A549 (cell line): ENCODE data around the gene HIVEP3. TPM values are rescaled to one million over a fixed set of nuclear protein-coding genes. Genes with fewer than 3 reads are reported as not detected.

ENCODE experiments used
- ATAC-seq, 2 experiments: fragments of 200-7000 bp in 1 of 2; fragments of >200 bp in 1 of 2; cut with Nextera tagmentation in 1 of 2; cut with Tn5 transposase in 1 of 2; 3 replicates each; pipeline versions ENCODE4 v1.8.0 to v1.9.1; 2018 to 2020; ENCODE audit warnings: mild to moderate bottlenecking in 1 of 2, moderate library complexity in 1 of 2
- CTCF ChIA-PET: fragments of 300-600 bp; sonication (Branson Sonifier 250); formaldehyde crosslinking; extraction: SDS; loops from one replicate; lab custom pipeline; 2021; ENCODE audit warnings: antibody characterized with exemption, inconsistent platforms; lab: Yijun Ruan, JAX
- POLR2A ChIA-PET: fragments of 350-600 bp; formaldehyde crosslinking; extraction: SDS; loops from one replicate; lab custom pipeline; 2021; ENCODE audit warnings: antibody characterized with exemption, inconsistent platforms; lab: Yijun Ruan, JAX
- DNase-seq, 2 experiments: peaks; one replicate each; pipeline versions ENCODE4 v3.0.0 to v3.0.0-alpha.2; 2011 to 2016; ENCODE audit warnings: low read depth in 1 of 2, low spot score in 1 of 2
- FAIRE-seq: peaks from 2 replicates; lab custom pipeline; 2011; peaks lifted over from hg19 to GRCh38; lab: Jason Lieb, UNC
- H3K27ac ChIP-seq, 2 experiments: fragments of >200 bp; sonication (Bioruptor Twin); formaldehyde crosslinking; 3 replicates each; pipeline ENCODE4 v1.5.1; 2016 to 2017
- H3K4me1 ChIP-seq: fragments of >200 bp; sonication (Bioruptor Twin); formaldehyde crosslinking; 3 replicates; pipeline ENCODE4 v1.6.1; 2016
- H3K4me2 ChIP-seq: fragments of >200 bp; sonication (Bioruptor Twin); formaldehyde crosslinking; 3 replicates; pipeline ENCODE4 v1.6.1; 2016
- H3K4me3 ChIP-seq: fragments of >200 bp; sonication (Bioruptor Twin); formaldehyde crosslinking; 3 replicates; pipeline ENCODE4 v1.5.1; 2016
- H3K9me3 ChIP-seq: fragments of >200 bp; sonication (Bioruptor Twin); formaldehyde crosslinking; 3 replicates; pipeline ENCODE4 v1.6.1; 2016
- BHLHE40 ChIP-seq: IDR thresholded peaks from 2 replicates; pipeline ENCODE4 v1.6.1; 2012; ENCODE audit warnings: low read depth, low read length, inconsistent platforms
- CBX8 ChIP-seq: fragments of 200-600 bp; sonication (generic); IDR thresholded peaks from 2 replicates; pipeline ENCODE4 v1.6.1; 2016
- CEBPB ChIP-seq, 2 experiments: fragments of >200 bp in 1 of 2; sonication (Bioruptor Twin) in 1 of 2; formaldehyde crosslinking in 1 of 2; IDR thresholded peaks; 2 replicates each; pipeline ENCODE4 v1.6.1; 2012 to 2016
- CHD2 ChIP-seq: fragments of 150-350 bp; IDR thresholded peaks from 2 replicates; pipeline ENCODE4 v1.6.1; 2014; ENCODE audit warnings: low read length; ENCODE audit not compliant: partially characterized antibody
- CHD4 ChIP-seq: fragments of 200-600 bp; sonication (generic); IDR thresholded peaks from 2 replicates; pipeline ENCODE4 v1.6.1; 2016; ENCODE audit warnings: antibody characterized with exemption, mild to moderate bottlenecking, borderline replicate concordance
- EHMT2 ChIP-seq: fragments of 200-600 bp; sonication (generic); IDR thresholded peaks from 2 replicates; pipeline ENCODE4 v1.6.1; 2016; ENCODE audit warnings: antibody characterized with exemption, low read depth, mild to moderate bottlenecking, moderate library complexity
- HMGXB4 ChIP-seq: fragments of 250-450 bp; sonication (Bioruptor Pico); IDR thresholded peaks from 2 replicates; pipeline ENCODE4 v1.5.0; 2021; ENCODE audit warnings: mild to moderate bottlenecking, moderate library complexity, borderline replicate concordance
- HOXA7 ChIP-seq: fragments of 250-450 bp; sonication (Bioruptor Pico); IDR thresholded peaks from 2 replicates; pipeline ENCODE4 v1.5.0; 2020; ENCODE audit warnings: mild to moderate bottlenecking, moderate library complexity
- HOXB13 ChIP-seq: fragments of 250-450 bp; sonication (Bioruptor Pico); IDR thresholded peaks from 2 replicates; pipeline ENCODE4 v1.5.0; 2020; ENCODE audit warnings: low read depth, mild to moderate bottlenecking, moderate library complexity
- HOXB5 ChIP-seq: fragments of 250-450 bp; sonication (Bioruptor Pico); IDR thresholded peaks from 2 replicates; pipeline ENCODE4 v1.5.0; 2020; ENCODE audit warnings: mild to moderate bottlenecking, moderate library complexity
- MYC ChIP-seq: IDR thresholded peaks from 2 replicates; pipeline ENCODE4 v1.6.1; 2012; ENCODE audit warnings: mild to moderate bottlenecking, inconsistent platforms, low read length, improper control_type of control experiment, borderline replicate concordance
- NFE2L2 ChIP-seq: fragments of 150-350 bp; conservative IDR thresholded peaks from 2 replicates; pipeline ENCODE4 v1.6.1; 2014; ENCODE audit warnings: low read length
- NR3C1 ChIP-seq: fragments of >200 bp; sonication (Bioruptor Twin); formaldehyde crosslinking; IDR thresholded peaks from 3 replicates; pipeline ENCODE4 v1.6.1; 2017
- PBX3 ChIP-seq: IDR thresholded peaks from 2 replicates; pipeline ENCODE4 v1.6.1; 2012
- POLR2A ChIP-seq: IDR thresholded peaks from 2 replicates; pipeline ENCODE4 v1.6.1; 2012; ENCODE audit warnings: mild to moderate bottlenecking, low read length
- RAD21 ChIP-seq, 2 experiments: fragments of >200 bp in 1 of 2; sonication (Bioruptor Twin) in 1 of 2; formaldehyde crosslinking in 1 of 2; IDR thresholded peaks in 1 of 2; conservative IDR thresholded peaks in 1 of 2; 2 replicates in 1 of 2; 3 replicates in 1 of 2; pipeline ENCODE4 v1.6.1; 2012 to 2018; ENCODE audit warnings: inconsistent platforms in 1 of 2
- RARB ChIP-seq: fragments of 250-450 bp; sonication (Bioruptor Pico); IDR thresholded peaks from 2 replicates; pipeline ENCODE4 v1.8.0; 2021; ENCODE audit warnings: mild to moderate bottlenecking, moderate library complexity
- REST ChIP-seq: fragments of 200-600 bp; sonication (generic); IDR thresholded peaks from 2 replicates; pipeline ENCODE4 v1.6.1; 2016; ENCODE audit warnings: antibody characterized with exemption, mild to moderate bottlenecking, moderate library complexity
- RNF2 ChIP-seq: fragments of 200-600 bp; sonication (generic); IDR thresholded peaks from 2 replicates; pipeline ENCODE4 v1.6.1; 2016; ENCODE audit warnings: low read depth, mild to moderate bottlenecking, antibody characterized with exemption, moderate library complexity, borderline replicate concordance
- SREBF2 ChIP-seq: fragments of 450-650 bp; IDR thresholded peaks from 2 replicates; pipeline ENCODE4 v1.6.1; 2014; ENCODE audit warnings: mild to moderate bottlenecking, moderate library complexity
- TP53 ChIP-seq: fragments of 250-450 bp; sonication (Bioruptor Pico); IDR thresholded peaks from 2 replicates; pipeline ENCODE4 v1.5.0; 2021; ENCODE audit warnings: mild to moderate bottlenecking, moderate library complexity
- WGBS: methylation state at CpG from one replicate; pipeline ENCODE4 v1.1.6; 2017; ENCODE audit errors: missing lambda C conversion rate; 5-methylcytosine and 5-hydroxymethylcytosine counted together
- polyA plus RNA-seq, 4 experiments: library from polyadenylated mRNA; depleted of rRNA in 3 of 4; stranded (reverse); fragments of >200 nt; fragmentation: RNase III in 1 of 4; extraction: RNeasy Plus Mini Kit Qiagen cat#74134 plus additional on column Dnase treatment in 1 of 4; gene quantifications; 2 replicates in 3 of 4; 3 replicates in 1 of 4; pipeline ENCODE4 v1.2.3, GENCODE V29; 2011 to 2017
- TF ChIP-seq, protein P1 (sequence below): fragments of 250-450 bp; sonication (Bioruptor Pico); IDR thresholded peaks from 2 replicates; pipeline ENCODE4 v1.5.0; 2020; ENCODE audit warnings: low read depth, mild to moderate bottlenecking, moderate library complexity
- TF ChIP-seq, protein P2 (sequence below): fragments of 450-650 bp; IDR thresholded peaks from 2 replicates; pipeline ENCODE4 v1.6.1; 2014; ENCODE audit warnings: antibody characterized with exemption

HIVEP3 gene
- polyA plus RNA-seq, 2 of the 4 experiments (the other 2 are of a cell fraction): 1.5 to 2.0 TPM

GRCh38 chr1:41749991-41750745 lies 168.6 kb downstream of the HIVEP3 start:
- CTCF ChIA-PET: interaction anchor here (1.4 kb wide), 1 partner anchor 176 kb away, joined by 5 read pairs; no protein-coding TSS in a partner anchor
- DNase-seq: no peak
- TF ChIP-seq SREBF2 (no peak), RARB (no peak), RNF2 (no peak), TP53 (CRISPR knock-in tag) (no peak), CEBPB (IDR thresholded peaks at IDR 0.05) (no peak), BHLHE40 (no peak), CHD4 (no peak), NR3C1 (no peak), RAD21 (conservative IDR thresholded peaks at IDR 0.05 in 1 of 2, IDR thresholded peaks at IDR 0.05 in 1 of 2) (no peak), CBX8 (no peak), HOXA7 (CRISPR knock-in tag) (no peak), CHD2 (no peak), EHMT2 (no peak)
- TF ChIP-seq, protein P1, sequence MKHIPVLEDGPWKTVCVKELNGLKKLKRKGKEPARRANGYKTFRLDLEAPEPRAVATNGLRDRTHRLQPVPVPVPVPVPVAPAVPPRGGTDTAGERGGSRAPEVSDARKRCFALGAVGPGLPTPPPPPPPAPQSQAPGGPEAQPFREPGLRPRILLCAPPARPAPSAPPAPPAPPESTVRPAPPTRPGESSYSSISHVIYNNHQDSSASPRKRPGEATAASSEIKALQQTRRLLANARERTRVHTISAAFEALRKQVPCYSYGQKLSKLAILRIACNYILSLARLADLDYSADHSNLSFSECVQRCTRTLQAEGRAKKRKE (CRISPR knock-in tag): no peak
- no peak for ATAC-seq
- POLR2A ChIA-PET: no interaction called here
- H3K4me2 ChIP-seq: no peak overlapping the region
- no peak overlapping the region for H3K4me3 ChIP-seq
- H3K4me1 ChIP-seq: no peaks in the 10 kb centered on the region
- no peaks in the 10 kb centered on the region for H3K9me3 ChIP-seq
- FAIRE-seq: no peak
- WGBS: 65% methylated on average over 10 of the region's 11 CpGs
- H3K27ac ChIP-seq: no peak overlapping the region

DNA sequence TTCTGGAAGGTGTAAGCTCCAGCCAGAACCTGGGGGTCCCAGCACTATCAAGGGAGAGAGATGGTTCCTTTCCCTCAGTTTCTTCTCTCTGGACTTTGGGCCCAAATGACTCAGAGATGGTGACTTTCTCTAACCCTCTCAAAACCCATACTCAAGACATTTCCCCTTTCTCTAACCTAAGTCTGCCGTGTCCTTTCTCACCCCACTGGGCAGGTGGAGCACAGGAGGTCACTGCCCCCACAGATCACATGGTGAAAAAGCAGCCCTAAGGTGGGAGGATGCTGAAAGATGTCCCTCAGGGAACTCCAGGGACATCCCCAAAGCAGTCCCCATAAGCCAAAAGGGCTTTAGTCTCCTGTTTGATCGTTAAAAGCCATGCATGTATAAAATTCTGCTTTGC lies 173.7 kb downstream of the HIVEP3 start:
- DNase-seq (no peak), ATAC-seq (no peak), FAIRE-seq (no peak)
- no peaks in the 10 kb centered on the region for H3K9me3 ChIP-seq
- no peak for TF ChIP-seq POLR2A
- TF ChIP-seq, protein P2, sequence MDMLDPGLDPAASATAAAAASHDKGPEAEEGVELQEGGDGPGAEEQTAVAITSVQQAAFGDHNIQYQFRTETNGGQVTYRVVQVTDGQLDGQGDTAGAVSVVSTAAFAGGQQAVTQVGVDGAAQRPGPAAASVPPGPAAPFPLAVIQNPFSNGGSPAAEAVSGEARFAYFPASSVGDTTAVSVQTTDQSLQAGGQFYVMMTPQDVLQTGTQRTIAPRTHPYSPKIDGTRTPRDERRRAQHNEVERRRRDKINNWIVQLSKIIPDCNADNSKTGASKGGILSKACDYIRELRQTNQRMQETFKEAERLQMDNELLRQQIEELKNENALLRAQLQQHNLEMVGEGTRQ: no peak
- TF ChIP-seq SREBF2: no peak
- TF ChIP-seq MYC: no peak
- no peak for TF ChIP-seq HOXB5
- TF ChIP-seq HMGXB4: no peak
- TF ChIP-seq NFE2L2: no peak
- H3K27ac ChIP-seq: no peak overlapping the region
- ChIA-PET CTCF (no interaction called here), POLR2A (no interaction called here)
- 71% methylated on average over 2 of the region's 2 CpGs for WGBS
- no peak overlapping the region for H3K4me2 ChIP-seq
- no peak overlapping the region for H3K4me3 ChIP-seq
- H3K4me1 ChIP-seq: no peaks in the 10 kb centered on the region

GRCh38 chr1:41743366-41743765 lies 175.4 kb downstream of the HIVEP3 start:
- H3K9me3 ChIP-seq: no peaks in the 10 kb centered on the region
- 63% methylated on average over 3 of the region's 3 CpGs for WGBS
- H3K27ac ChIP-seq: no peak overlapping the region
- no peak overlapping the region for H3K4me3 ChIP-seq
- FAIRE-seq: no peak
- ChIA-PET CTCF (interaction anchor here (1.1 kb wide), 1 partner anchor 169 kb away, joined by 4 read pairs; no protein-coding TSS in a partner anchor), POLR2A (no interaction called here)
- no peak for DNase-seq
- TF ChIP-seq PBX3 (no peak), REST (no peak), HOXB13 (CRISPR knock-in tag) (no peak)
- TF ChIP-seq, all 56 proteins: peak for 0
- ATAC-seq: no peak
- Histone ChIP-seq H3K4me2 (no peak overlapping the region), H3K4me1 (no peaks in the 10 kb centered on the region)
